ENCODE data around the gene PTPRQ.

Gene PTPRQ

GRCh38 chr12:80622271-80622670 lies 178.2 kb downstream of the PTPRQ start:
- H3K4me1 ChIP-seq (ENCODE audit: control insufficient read depth, insufficient read depth, low read length) = peaks cover 7% of the 10 kb centered on the region
- TF ChIP-seq ZNF692 (tag by site-specific recombination; IDR thresholded peaks at IDR 0.05) (no peak), ZNF184 (tag by site-specific recombination; IDR thresholded peaks at IDR 0.05) (no peak), ZNF394 (tag by site-specific recombination; IDR thresholded peaks at IDR 0.05; ENCODE audit: borderline replicate concordance) (no peak), ZBTB21 (tag by site-specific recombination; IDR thresholded peaks at IDR 0.05) (no peak), AEBP2 (tag by site-specific recombination; IDR thresholded peaks at IDR 0.05; ENCODE audit: borderline replicate concordance) (no peak), SP2 (tag by site-specific recombination; IDR thresholded peaks at IDR 0.05) (no peak), ZNF169 (tag by site-specific recombination; IDR thresholded peaks at IDR 0.05) (no peak), ZNF701 (tag by site-specific recombination; IDR thresholded peaks at IDR 0.05) (no peak), PRDM2 (tag by site-specific recombination; IDR thresholded peaks at IDR 0.05; ENCODE audit: borderline replicate concordance) (no peak), ZNF404 (tag by site-specific recombination; IDR thresholded peaks at IDR 0.05) (no peak), ZSCAN4 (tag by site-specific recombination; IDR thresholded peaks at IDR 0.05) (no peak), KLF7 (tag by site-specific recombination; IDR thresholded peaks at IDR 0.05; ENCODE audit: borderline replicate concordance) (no peak), ZNF26 (tag by site-specific recombination; IDR thresholded peaks at IDR 0.05) (no peak)
- no peaks in the 10 kb centered on the region for H3K9me3 ChIP-seq (ENCODE audit: control insufficient read depth, insufficient read depth, low read depth, low read length)
- POLR2A ChIA-PET = no interaction called here
- no peaks in the 10 kb centered on the region for H3K36me3 ChIP-seq (ENCODE audit: control insufficient read depth in 2 of 2, insufficient read depth in 1 of 2, low read length in 2 of 2)
- no peak overlapping the region for H3K27ac ChIP-seq (ENCODE audit: extremely low read depth, low read depth, low read length)
- no peak overlapping the region for H3K4me3 ChIP-seq (ENCODE audit: low read depth, low read length)
- CTCF ChIA-PET = interaction anchor here (0.6 to 1.9 kb wide), 4 partner anchors 10 to 60 kb away, joined by 3 to 10 read pairs (median 5); no protein-coding TSS in a partner anchor

- POLR2A ChIA-PET = no interaction called here
Observed at GRCh38 chr12:80625051-80625450, 181.0 kb downstream of the PTPRQ start.

More at GRCh38 chr12:80625051-80625450, 181.0 kb downstream of the PTPRQ start:
- Histone ChIP-seq H3K4me1 (ENCODE audit: control insufficient read depth, insufficient read depth, low read length) (peaks cover 7% of the 10 kb centered on the region), H3K9me3 (ENCODE audit: control insufficient read depth, insufficient read depth, low read depth, low read length) (no peaks in the 10 kb centered on the region), H3K36me3 (ENCODE audit: control insufficient read depth in 2 of 2, insufficient read depth in 1 of 2, low read length in 2 of 2) (no peaks in the 10 kb centered on the region), H3K27ac (ENCODE audit: extremely low read depth, low read depth, low read length) (no peak overlapping the region), H3K4me3 (ENCODE audit: low read depth, low read length) (no peak overlapping the region)
- TF ChIP-seq ZNF366 (tag by site-specific recombination; conservative IDR thresholded peaks at IDR 0.05) (no peak), ZNF664 (tag by site-specific recombination; IDR thresholded peaks at IDR 0.05) (no peak), WT1 (tag by site-specific recombination; IDR thresholded peaks at IDR 0.05) (no peak), ZNF843 (tag by site-specific recombination; IDR thresholded peaks at IDR 0.05) (no peak), ZNF37A (tag by site-specific recombination; IDR thresholded peaks at IDR 0.05) (no peak)
- CTCF ChIA-PET = no interaction called here

All from HEK293 (cell line).